GM13977 (cell line): ENCODE data around the gene KASH5.
A peak's percentile ranks its signal among the peaks of the same experiment; 100 is the strongest.

Source experiments
- DNase-seq: peaks from one replicate; pipeline ENCODE4 v3.0.0; 2012; ENCODE audit warnings: low spot score
- CTCF ChIP-seq: IDR thresholded peaks from 2 replicates; pipeline ENCODE4 v1.5.1; 2012; ENCODE audit warnings: mild to moderate bottlenecking, control low read depth; ENCODE audit not compliant: insufficient read depth; ENCODE audit errors: extremely low read depth, missing control alignments
- in situ Hi-C: fragments of 300-500 bp; cut with MboI; formaldehyde crosslinking; loops from one replicate; pipeline ENCODE4 v1.12.0; 2022; ENCODE audit warnings: low sequenced_read_pairs, low pct_unique_long_range_greater_than_20kb, mixed read lengths, inconsistent platforms; ENCODE audit not compliant: unreplicated experiment

The KASH5 gene

GRCh38 chr19:49421039-49421877 lies 33.2 kb downstream of the KASH5 start:
- TF ChIP-seq CTCF = no peak
- DNase-seq = peak; percentile 76
- in situ Hi-C loops = no loop called here

- in situ Hi-C loops = no loop called here
- DNase-seq = no peak
- no peak for TF ChIP-seq CTCF
These were observed 33.8 kb downstream of the KASH5 start for GRCh38 chr19:49421878-49422202.

GRCh38 chr19:49422407-49423070 lies 34.5 kb downstream of the KASH5 start:
- peak; percentile 68 for DNase-seq
- in situ Hi-C loops = no loop called here
- TF ChIP-seq CTCF = peak; percentile 55

- in situ Hi-C loops = no loop called here
- TF ChIP-seq CTCF = no peak
- DNase-seq = no peak
These were observed 35.3 kb downstream of the KASH5 start, which contains the start of gene PTH2 for GRCh38 chr19:49423071-49423984. TSS of gene PTH2 (minus strand) at chr19:49423441. CDS start at chr19:49423339, 102 bp downstream.

- TF ChIP-seq CTCF = no peak
- no peak for DNase-seq
- in situ Hi-C loops = no loop called here
These were observed 35.9 kb downstream of the KASH5 start for GRCh38 chr19:49423985-49424303.

- in situ Hi-C loops = no loop called here
- no peak for DNase-seq
- TF ChIP-seq CTCF = no peak
These were observed 37.1 kb downstream of the KASH5 start, which contains the start of gene GFY for GRCh38 chr19:49425178-49425577. TSS of gene GFY (plus strand) at chr19:49425388. CDS start at chr19:49426431, 1,043 bp downstream.
